Measurements from ENCODE around the gene TBCC.
A peak's percentile ranks its signal among the peaks of the same experiment; 100 is the strongest.
"Not testable (repeated sequence)": the region's sequence is repeated elsewhere in the genome, so short reads cannot be mapped to it uniquely, and the experiment has no call there.

The TBCC gene

GRCh38 chr6:42745083-42745639 is 742 bp downstream of the TBCC start:
- no peak for DNase-seq (ENCODE audit: extremely low read depth, low read depth)
- no peak for TF ChIP-seq CTCF (IDR thresholded peaks at IDR 0.05; ENCODE audit: low read depth, low read length)

- no peak for TF ChIP-seq CTCF (IDR thresholded peaks at IDR 0.05; ENCODE audit: low read depth, low read length)
- DNase-seq (ENCODE audit: extremely low read depth, low read depth): no peak
These were observed 1.5 kb downstream of the TBCC start for GRCh38 chr6:42744351-42744893.

GRCh38 chr6:42742116-42742894 is 3.6 kb downstream of the TBCC start:
- DNase-seq (ENCODE audit: extremely low read depth, low read depth): peak; percentile 52
- no peak for TF ChIP-seq CTCF (IDR thresholded peaks at IDR 0.05; ENCODE audit: low read depth, low read length)

GRCh38 chr6:42740725-42741124 is 5.2 kb downstream of the TBCC start:
- TF ChIP-seq CTCF (IDR thresholded peaks at IDR 0.05; ENCODE audit: low read depth, low read length): no peak

GRCh38 chr6:42735976-42736375 is 9.9 kb downstream of the TBCC start:
- no peak for DNase-seq (ENCODE audit: extremely low read depth, low read depth)
- TF ChIP-seq CTCF (IDR thresholded peaks at IDR 0.05; ENCODE audit: low read depth, low read length): no peak

More at GRCh38 chr6:42740725-42741124, 5.2 kb downstream of the TBCC start:
- DNase-seq (ENCODE audit: extremely low read depth, low read depth): peak; percentile 74

- DNase-seq (ENCODE audit: extremely low read depth, low read depth): not testable (repeated sequence)
These were observed 11.9 kb downstream of the TBCC start for GRCh38 chr6:42733867-42734481.

- no peak for DNase-seq (ENCODE audit: extremely low read depth, low read depth)
- TF ChIP-seq CTCF (IDR thresholded peaks at IDR 0.05; ENCODE audit: low read depth, low read length): no peak
These were observed 16.2 kb downstream of the TBCC start for GRCh38 chr6:42729731-42730130.
